GM12878 (cell line): ENCODE measurements around the gene GRN. TPM values are rescaled to one million over a fixed set of nuclear protein-coding genes. Genes with fewer than 3 reads are reported as not detected.
"Not testable (repeated sequence)": the region's sequence is repeated elsewhere in the genome, so short reads cannot be mapped to it uniquely, and the experiment has no call there.

Experiments used
- ATAC-seq: fragments of 200-7000 bp; cut with Tn5 transposase; 3 replicates; pipeline ENCODE4 v1.9.1; 2020; ENCODE audit warnings: mild to moderate bottlenecking, moderate library complexity
- BruUV-seq: library from RNA; stranded (reverse); fragments of 400-500 nt; replicated peaks from 2 replicates; lab custom pipeline; 2021; lab: Mats Ljungman, UMichigan
- CTCF ChIA-PET: fragments of 300-600 bp; sonication (Branson Sonifier 250); formaldehyde crosslinking; extraction: SDS; loops from one replicate; lab custom pipeline; 2021; ENCODE audit warnings: inconsistent platforms; lab: Yijun Ruan, JAX
- POLR2A ChIA-PET: fragments of 350-600 bp; formaldehyde crosslinking; extraction: SDS; loops from one replicate; lab custom pipeline; 2021; ENCODE audit warnings: inconsistent platforms; lab: Charles Lee
- RAD21 ChIA-PET: fragments of 300-600 bp; sonication (Branson Sonifier 250); formaldehyde crosslinking; loops from one replicate; lab custom pipeline; 2023; ENCODE audit warnings: antibody characterized with exemption; ENCODE audit not compliant: unreplicated experiment; lab: Charles Lee
- SMC1A ChIA-PET: fragments of 300-600 bp; sonication (Branson Sonifier 250); formaldehyde crosslinking; loops from one replicate; lab custom pipeline; 2023; ENCODE audit not compliant: unreplicated experiment, uncharacterized antibody; lab: Charles Lee
- DNase-seq: peaks from one replicate; pipeline ENCODE4 v3.0.0-alpha.2; 2011; ENCODE audit warnings: low read depth, low spot score
- FAIRE-seq: peaks from 3 replicates; lab custom pipeline; 2011; peaks lifted over from hg19 to GRCh38; lab: Jason Lieb, UNC
- H2AFZ ChIP-seq: 2 replicates; pipeline ENCODE4 v1.6.0; 2011; ENCODE audit warnings: low read depth, low read length, control low read depth; ENCODE audit not compliant: control insufficient read depth
- H3K27ac ChIP-seq: 2 replicates; pipeline ENCODE4 v1.5.1; 2011; ENCODE audit warnings: control low read depth; ENCODE audit not compliant: control insufficient read depth, insufficient read depth
- H3K27me3 ChIP-seq, 2 experiments: replicated peaks in 1 of 2; 2 replicates each; pipeline versions ENCODE4 v1.6.0 to v1.6.1; 2011; ENCODE audit warnings: low read length in 1 of 2; ENCODE audit not compliant: control insufficient read depth in 2 of 2, insufficient read depth in 2 of 2
- H3K36me3 ChIP-seq, 2 experiments: 2 replicates each; pipeline ENCODE4 v1.5.1; 2011; ENCODE audit warnings: low read length in 1 of 2; ENCODE audit not compliant: control insufficient read depth in 2 of 2, insufficient read depth in 2 of 2
- H3K4me1 ChIP-seq: 2 replicates; pipeline ENCODE4 v1.6.1; 2011; ENCODE audit warnings: mild to moderate bottlenecking, low read length, moderate library complexity, mixed read lengths; ENCODE audit not compliant: control insufficient read depth, insufficient read depth
- H3K4me2 ChIP-seq: 2 replicates; pipeline ENCODE4 v1.6.0; 2011; ENCODE audit warnings: control low read depth; ENCODE audit not compliant: control insufficient read depth, insufficient read depth
- H3K4me3 ChIP-seq: fragments of 200-600 bp; sonication (generic); 2 replicates; pipeline ENCODE4 v1.5.1; 2016
- H3K79me2 ChIP-seq: 2 replicates; pipeline ENCODE4 v1.6.0; 2011; ENCODE audit warnings: low read length; ENCODE audit not compliant: control insufficient read depth, insufficient read depth
- H3K9ac ChIP-seq: 2 replicates; pipeline ENCODE4 v1.8.0; 2011; ENCODE audit warnings: low read length, control low read depth, mixed read lengths; ENCODE audit not compliant: control insufficient read depth, insufficient read depth
- H3K9me3 ChIP-seq: replicated peaks from 3 replicates; pipeline ENCODE4 v1.5.1; 2011; ENCODE audit warnings: mild to moderate bottlenecking, low read length; ENCODE audit not compliant: control insufficient read depth, insufficient read depth
- H4K20me1 ChIP-seq: 2 replicates; pipeline ENCODE4 v1.6.0; 2011; ENCODE audit not compliant: control insufficient read depth, insufficient read depth
- DPF2 ChIP-seq: fragments of 450-650 bp; IDR thresholded peaks from 2 replicates; pipeline ENCODE4 v1.6.1; 2017; ENCODE audit warnings: mild to moderate bottlenecking
- GATAD2B ChIP-seq: fragments of 450-650 bp; conservative IDR thresholded peaks from 2 replicates; pipeline ENCODE4 v1.6.1; 2017; ENCODE audit warnings: low read depth, mild to moderate bottlenecking, moderate library complexity
- NKRF ChIP-seq: fragments of 450-650 bp; conservative IDR thresholded peaks from 2 replicates; pipeline ENCODE4 v1.6.1; 2017; ENCODE audit warnings: mild to moderate bottlenecking, moderate library complexity
- PML ChIP-seq: IDR thresholded peaks from 2 replicates; pipeline ENCODE4 v1.6.1; 2012; ENCODE audit warnings: low read length, inconsistent platforms
- RB1 ChIP-seq: fragments of 450-650 bp; formaldehyde crosslinking; IDR thresholded peaks from 2 replicates; pipeline ENCODE4 v1.6.1; 2017; ENCODE audit warnings: mild to moderate bottlenecking, borderline replicate concordance
- RCOR1 ChIP-seq: conservative IDR thresholded peaks from 2 replicates; pipeline ENCODE4 v1.6.1; 2012; ENCODE audit warnings: low read depth, low read length, improper control_type of control experiment
- SMARCA5 ChIP-seq: fragments of 450-650 bp; IDR thresholded peaks from 2 replicates; pipeline ENCODE4 v1.6.1; 2017; ENCODE audit warnings: mild to moderate bottlenecking
- ZBTB4 ChIP-seq: fragments of 450-650 bp; formaldehyde crosslinking; IDR thresholded peaks from 2 replicates; pipeline ENCODE4 v1.4.0; 2022; ENCODE audit warnings: mild to moderate bottlenecking, moderate library complexity
- WGBS: methylation state at CpG from one replicate; pipeline ENCODE4 v1.1.6; 2016; ENCODE audit warnings: low lambda C conversion rate; ENCODE audit not compliant: insufficient replicate concordance, insufficient coverage; ENCODE audit errors: missing lambda C conversion rate; 5-methylcytosine and 5-hydroxymethylcytosine counted together
- in situ Hi-C: fragments of 300-500 bp; cut with MboI; formaldehyde crosslinking; loops from 9 replicates; pipeline ENCODE4 v1.14.3; 2018; ENCODE audit warnings: mixed read lengths
- intact Hi-C: fragments of 100-400 bp; cut with micrococcal nuclease; formaldehyde crosslinking; loops from one replicate; pipeline ENCODE4 v1.14.2; 2022; ENCODE audit not compliant: unreplicated experiment
- polyA plus RNA-seq, 11 experiments: library from polyadenylated mRNA; depleted of rRNA in 4 of 11; unstranded in 6 of 11; stranded (reverse) in 5 of 11; fragments of >200 nt; fragmentation: Nextera tagmentation in 4 of 11; fragmentation: Illumina TruSeq in 1 of 11; extraction: Ambion mirVana in 4 of 11; extraction: Trizol in 1 of 11; gene quantifications; 1 replicate in 1 of 11; 2 replicates in 10 of 11; pipeline versions ENCODE4 v1.2.1 to v1.2.3, GENCODE V29; 2011 to 2016; ENCODE audit warnings: inconsistent platforms in 2 of 11, missing spikeins in 2 of 11, low read depth in 1 of 11
- total RNA-seq, 4 experiments: library from RNA; depleted of rRNA in 3 of 4; stranded (reverse); fragments of >200 nt in 3 of 4; fragmentation: Illumina TruSeq in 1 of 4; extraction: Trizol in 1 of 4; gene quantifications; 2 replicates each; pipeline versions ENCODE4 v1.2.1 to v1.2.3, GENCODE V29; 2013 to 2021
- TF ChIP-seq, protein P1 (sequence below): fragments of 450-650 bp; IDR thresholded peaks from 2 replicates; pipeline ENCODE4 v1.6.1; 2017; ENCODE audit warnings: antibody characterized with exemption, mild to moderate bottlenecking, moderate library complexity
- TF ChIP-seq, protein P2 (sequence below): IDR thresholded peaks from 2 replicates; pipeline ENCODE4 v1.6.1; 2012; ENCODE audit warnings: low read depth, low read length, improper control_type of control experiment

The GRN gene
- total and polyA plus RNA-seq, 10 of the 15 experiments (the other 5 are each of a cell fraction or from before 2014, with no cell fraction given) = 22.3 to 389 (median 139) TPM

DNA sequence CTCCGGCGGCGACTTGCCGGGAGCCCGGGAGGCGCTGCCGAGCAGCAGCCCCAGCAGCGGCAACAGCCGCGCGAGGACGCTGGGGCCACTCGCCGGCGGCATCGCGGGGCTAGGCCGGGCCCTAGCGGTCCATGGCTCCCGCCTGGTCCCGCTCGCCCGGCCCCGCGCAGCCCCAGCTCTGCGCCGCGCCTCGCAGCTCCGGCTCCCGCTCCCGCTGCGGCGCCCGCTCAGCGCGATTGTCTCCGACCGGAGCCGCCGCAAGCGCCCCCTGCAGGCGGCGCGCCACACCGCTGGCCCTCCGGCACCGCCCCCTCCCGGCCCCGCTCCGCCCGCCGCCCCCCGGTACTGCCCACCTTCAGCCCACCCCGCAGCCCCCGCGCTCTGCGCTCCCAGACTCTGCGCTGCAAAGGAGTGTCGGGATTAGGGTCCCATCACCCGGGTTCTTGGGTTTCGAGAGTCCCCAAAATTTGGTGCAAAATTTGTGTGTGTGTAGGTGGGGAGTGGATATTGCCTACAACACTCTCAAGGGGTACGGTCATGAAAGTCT, 18.6 kb downstream of the GRN start, which contains the start of gene FAM171A2 (continued):
- TF ChIP-seq, protein P1, sequence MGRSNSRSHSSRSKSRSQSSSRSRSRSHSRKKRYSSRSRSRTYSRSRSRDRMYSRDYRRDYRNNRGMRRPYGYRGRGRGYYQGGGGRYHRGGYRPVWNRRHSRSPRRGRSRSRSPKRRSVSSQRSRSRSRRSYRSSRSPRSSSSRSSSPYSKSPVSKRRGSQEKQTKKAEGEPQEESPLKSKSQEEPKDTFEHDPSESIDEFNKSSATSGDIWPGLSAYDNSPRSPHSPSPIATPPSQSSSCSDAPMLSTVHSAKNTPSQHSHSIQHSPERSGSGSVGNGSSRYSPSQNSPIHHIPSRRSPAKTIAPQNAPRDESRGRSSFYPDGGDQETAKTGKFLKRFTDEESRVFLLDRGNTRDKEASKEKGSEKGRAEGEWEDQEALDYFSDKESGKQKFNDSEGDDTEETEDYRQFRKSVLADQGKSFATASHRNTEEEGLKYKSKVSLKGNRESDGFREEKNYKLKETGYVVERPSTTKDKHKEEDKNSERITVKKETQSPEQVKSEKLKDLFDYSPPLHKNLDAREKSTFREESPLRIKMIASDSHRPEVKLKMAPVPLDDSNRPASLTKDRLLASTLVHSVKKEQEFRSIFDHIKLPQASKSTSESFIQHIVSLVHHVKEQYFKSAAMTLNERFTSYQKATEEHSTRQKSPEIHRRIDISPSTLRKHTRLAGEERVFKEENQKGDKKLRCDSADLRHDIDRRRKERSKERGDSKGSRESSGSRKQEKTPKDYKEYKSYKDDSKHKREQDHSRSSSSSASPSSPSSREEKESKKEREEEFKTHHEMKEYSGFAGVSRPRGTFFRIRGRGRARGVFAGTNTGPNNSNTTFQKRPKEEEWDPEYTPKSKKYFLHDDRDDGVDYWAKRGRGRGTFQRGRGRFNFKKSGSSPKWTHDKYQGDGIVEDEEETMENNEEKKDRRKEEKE = peak; percentile 49; the same call in 1 of the 2 replicates
- TF ChIP-seq RB1 (peak; percentile 78; the same call in 1 of the 2 replicates), NKRF (peak; percentile 59; the same call in 1 of the 2 replicates), RCOR1 (no peak), ZBTB4 (CRISPR knock-in tag) (no peak), GATAD2B (peak; percentile 92), PML (no peak), SMARCA5 (peak; percentile 92), DPF2 (peak; percentile 82)
- TF ChIP-seq, protein P2, sequence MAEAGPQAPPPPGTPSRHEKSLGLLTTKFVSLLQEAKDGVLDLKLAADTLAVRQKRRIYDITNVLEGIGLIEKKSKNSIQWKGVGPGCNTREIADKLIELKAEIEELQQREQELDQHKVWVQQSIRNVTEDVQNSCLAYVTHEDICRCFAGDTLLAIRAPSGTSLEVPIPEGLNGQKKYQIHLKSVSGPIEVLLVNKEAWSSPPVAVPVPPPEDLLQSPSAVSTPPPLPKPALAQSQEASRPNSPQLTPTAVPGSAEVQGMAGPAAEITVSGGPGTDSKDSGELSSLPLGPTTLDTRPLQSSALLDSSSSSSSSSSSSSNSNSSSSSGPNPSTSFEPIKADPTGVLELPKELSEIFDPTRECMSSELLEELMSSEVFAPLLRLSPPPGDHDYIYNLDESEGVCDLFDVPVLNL = no peak

DNA sequence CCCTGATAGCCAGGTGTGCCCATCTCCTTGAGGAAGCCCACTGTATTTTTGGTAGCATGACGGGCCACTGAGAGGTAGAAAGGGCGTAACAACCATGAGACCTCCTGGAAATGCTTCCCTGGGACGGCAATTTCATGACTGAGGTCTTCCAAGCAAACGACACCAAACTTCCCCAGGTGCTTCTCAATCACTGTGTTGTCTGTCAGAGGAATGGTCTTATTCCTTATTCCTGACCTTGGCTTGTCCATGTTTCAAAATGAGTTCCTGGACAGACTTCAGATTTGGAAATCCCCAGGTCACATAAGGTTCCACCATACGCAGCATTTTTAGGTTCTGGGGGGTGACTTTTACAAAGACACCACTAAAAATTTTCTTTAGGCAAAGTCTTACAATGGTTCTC, 19.9 kb downstream of the GRN start:
- SMC1A ChIA-PET, H3K27ac ChIP-seq, H4K20me1 ChIP-seq, RAD21 ChIA-PET, intact Hi-C loops, H3K79me2 ChIP-seq, H3K9ac ChIP-seq, DNase-seq, H3K4me1 ChIP-seq, H3K4me2 ChIP-seq, H3K27me3 ChIP-seq, FAIRE-seq, ATAC-seq, H3K4me3 ChIP-seq, H3K9me3 ChIP-seq, BruUV-seq, POLR2A ChIA-PET, H3K36me3 ChIP-seq, in situ Hi-C loops, H2AFZ ChIP-seq: not testable (repeated sequence)
- WGBS = 15% methylated on average over 5 of the region's 5 CpGs
- CTCF ChIA-PET = interaction anchor here (0.6 to 2.9 kb wide), 6 partner anchors 11 to 163 kb away, joined by 3 to 11 read pairs (median 3); no protein-coding TSS in a partner anchor
